Activated naive CD4-positive, alpha-beta T cell treated with anti-CD3 and anti-CD28 coated beads for 36 hours (primary cell): ENCODE results near the gene FOXN3. TPM values are rescaled to one million over a fixed set of nuclear protein-coding genes. Genes with fewer than 3 reads are reported as not detected.
A peak's percentile ranks its signal among the peaks of the same experiment; 100 is the strongest.

ENCODE experiments used
- CTCF ChIA-PET: fragments of 350-600 bp; sonication (Branson Sonifier 250); formaldehyde crosslinking; loops from one replicate; lab custom pipeline; 2021; ENCODE audit warnings: antibody characterized with exemption; lab: Charles Lee
- DNase-seq: peaks from one replicate; pipeline ENCODE4 v3.0.0-alpha.2; 2020
- H3K27ac Mint-ChIP-seq: one replicate; pipeline ENCODE4 v1.8.0; 2021; ENCODE audit warnings: mild to moderate bottlenecking, mixed read lengths
- H3K27me3 Mint-ChIP-seq: one replicate; pipeline ENCODE4 v1.8.0; 2021; ENCODE audit warnings: low read depth, mixed read lengths
- H3K36me3 Mint-ChIP-seq: one replicate; pipeline ENCODE4 v1.8.0; 2021; ENCODE audit warnings: low read depth, mixed read lengths
- H3K4me1 Mint-ChIP-seq: one replicate; pipeline ENCODE4 v1.8.0; 2021; ENCODE audit warnings: low read depth, mixed read lengths
- H3K4me3 Mint-ChIP-seq: one replicate; pipeline ENCODE4 v1.8.0; 2021; ENCODE audit warnings: mild to moderate bottlenecking, moderate library complexity, mixed read lengths
- H3K9me3 Mint-ChIP-seq: one replicate; pipeline ENCODE4 v1.8.0; 2021; ENCODE audit warnings: mixed read lengths
- intact Hi-C: fragments of 100-400 bp; cut with micrococcal nuclease; formaldehyde crosslinking; loops from one replicate; pipeline ENCODE4 v1.15.1; 2023
- total RNA-seq, 2 experiments: library from RNA; stranded (reverse); gene quantifications; one replicate each; pipeline ENCODE4 v1.2.3, GENCODE V29; 2021

FOXN3 gene
- total RNA-seq, 2 experiments from 2014 or later: 64.6 to 65.0 TPM

- CTCF ChIA-PET: interaction anchor here (0.7 kb wide), 1 partner anchor 152 kb away, joined by 3 read pairs; no protein-coding TSS in a partner anchor
- Mint-ChIP-seq H3K4me1 (peaks cover 82% of the 10 kb centered on the region), H3K27ac (peak overlapping the region; percentile 41), H3K4me3 (no peak overlapping the region), H3K9me3 (peaks cover 9% of the 10 kb centered on the region), H3K36me3 (peaks cover 26% of the 10 kb centered on the region), H3K27me3 (no peaks in the 10 kb centered on the region)
- DNase-seq: no peak
- intact Hi-C loops: loop anchor here (5.0 to 10.0 kb wide), 4 partner anchors 190 to 1608 kb away; partner anchors contain the start of gene EML5
Measured at GRCh38 chr14:89366864-89367778, 49.9 kb downstream of the FOXN3 start.

DNA sequence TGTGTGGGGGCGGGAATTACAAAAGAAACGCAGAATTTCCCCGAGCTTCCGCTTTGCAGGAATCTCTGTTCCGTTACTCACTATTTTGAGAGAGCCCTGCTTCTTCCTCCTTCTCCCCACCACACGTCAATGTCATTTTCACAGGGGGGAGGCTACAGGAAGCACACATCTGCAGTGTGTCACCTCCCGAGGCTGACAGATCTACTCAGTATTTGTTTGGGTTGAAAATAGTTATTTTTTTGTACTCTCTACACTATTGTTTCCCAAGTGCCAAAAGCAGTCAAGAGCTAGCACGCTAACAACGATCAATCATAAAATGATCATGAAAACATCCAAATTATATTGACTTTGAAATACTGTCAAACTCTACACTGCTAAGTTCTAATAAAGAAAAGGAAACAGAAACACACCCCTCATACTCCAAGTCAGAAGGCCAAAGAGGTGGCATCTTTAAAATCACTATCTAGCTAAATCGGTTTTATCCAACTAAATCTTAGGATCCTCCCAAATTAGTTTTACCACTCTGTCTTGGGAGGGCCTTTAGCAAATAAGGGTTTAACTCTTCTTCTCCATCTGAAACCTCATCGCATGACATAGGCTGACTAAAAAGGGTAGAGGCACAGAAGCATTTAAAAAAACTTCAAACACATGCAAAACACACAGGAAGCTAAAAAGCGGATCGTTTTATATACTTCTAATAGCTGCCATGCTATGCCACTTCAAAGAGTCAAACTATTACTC, 51.8 kb downstream of the FOXN3 start:
- H3K27ac Mint-ChIP-seq: peak overlapping the region; percentile 97
- H3K9me3 Mint-ChIP-seq: peaks cover 9% of the 10 kb centered on the region
- peak; percentile 80 for DNase-seq
- H3K4me3 Mint-ChIP-seq: peak overlapping the region; percentile 73
- CTCF ChIA-PET: interaction anchor here (0.5 to 0.8 kb wide), 5 partner anchors 11 to 323 kb away, joined by 3 read pairs; no protein-coding TSS in a partner anchor
- intact Hi-C loops: loop anchor here (1.0 to 10.0 kb wide), 14 partner anchors 13 to 1610 kb away; partner anchors contain the start of gene EML5
- peaks cover 66% of the 10 kb centered on the region for H3K4me1 Mint-ChIP-seq
- H3K27me3 Mint-ChIP-seq: no peaks in the 10 kb centered on the region
- H3K36me3 Mint-ChIP-seq: peaks cover 16% of the 10 kb centered on the region

DNA sequence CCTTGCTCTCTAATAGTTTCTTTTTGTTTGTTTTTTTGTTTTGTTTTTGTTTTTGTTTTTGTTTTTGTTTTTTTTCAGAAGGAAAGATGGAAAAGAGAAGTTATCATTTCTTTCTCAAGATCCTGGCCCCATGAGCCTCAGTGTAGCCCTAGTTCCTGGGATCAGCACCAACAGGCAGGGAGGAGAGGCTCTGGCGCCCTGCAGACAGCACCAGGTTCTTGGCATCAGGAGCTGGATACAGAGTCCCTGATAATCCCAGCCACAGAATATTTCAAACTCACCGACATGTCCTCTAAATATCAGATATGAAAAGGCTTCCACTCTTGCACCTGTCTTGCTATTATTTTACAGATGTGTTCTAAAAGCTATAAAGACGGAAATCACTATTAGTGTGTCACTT, 52.7 kb downstream of the FOXN3 start:
- DNase-seq: no peak
- peak overlapping the region; percentile 97 for H3K27ac Mint-ChIP-seq
- peaks cover 5% of the 10 kb centered on the region for H3K9me3 Mint-ChIP-seq
- CTCF ChIA-PET: interaction anchor here (0.5 to 1.0 kb wide), 4 partner anchors 10 to 353 kb away, joined by 3 read pairs; no protein-coding TSS in a partner anchor
- H3K4me3 Mint-ChIP-seq: peak overlapping the region; percentile 73
- peaks cover 63% of the 10 kb centered on the region for H3K4me1 Mint-ChIP-seq
- H3K36me3 Mint-ChIP-seq: peaks cover 10% of the 10 kb centered on the region
- intact Hi-C loops: loop anchor here (2.0 to 10.0 kb wide), 3 partner anchors 42 to 1610 kb away; partner anchors contain the start of gene EML5
- no peaks in the 10 kb centered on the region for H3K27me3 Mint-ChIP-seq

DNA sequence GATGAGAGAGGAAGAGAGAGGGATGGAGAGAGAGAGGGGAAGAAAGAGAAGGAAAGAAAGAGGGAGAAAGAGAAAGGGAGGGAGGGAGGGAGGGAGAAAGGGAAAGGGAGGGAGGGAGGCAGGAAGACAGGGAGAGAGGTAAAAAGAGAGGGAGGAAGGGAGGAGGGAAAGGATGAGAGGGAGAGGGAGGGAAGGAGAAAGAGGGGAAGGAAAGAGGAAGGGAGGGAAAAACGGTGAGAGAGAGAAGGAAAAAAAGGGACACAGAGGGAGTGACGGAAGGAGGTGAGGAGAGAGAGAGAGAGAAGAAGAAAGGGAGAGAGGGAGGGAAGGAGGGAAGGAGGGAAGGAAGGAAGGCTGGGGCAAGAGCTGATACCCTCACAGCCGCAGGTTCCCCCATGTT, 56.8 kb downstream of the FOXN3 start:
- Mint-ChIP-seq H3K36me3 (peaks cover 7% of the 10 kb centered on the region), H3K27ac (no peak overlapping the region), H3K4me3 (no peak overlapping the region), H3K9me3 (no peaks in the 10 kb centered on the region), H3K27me3 (no peaks in the 10 kb centered on the region), H3K4me1 (peaks cover 43% of the 10 kb centered on the region)
- intact Hi-C loops: loop anchor here (10.0 kb wide), 2 partner anchors 565 to 1615 kb away; partner anchors contain the start of gene EML5
- CTCF ChIA-PET: no interaction called here
- no peak for DNase-seq

GRCh38 chr14:89359477-89360222, 57.4 kb downstream of the FOXN3 start:
- no peak overlapping the region for H3K4me3 Mint-ChIP-seq
- H3K36me3 Mint-ChIP-seq: peaks cover 7% of the 10 kb centered on the region
- intact Hi-C loops: loop anchor here (10.0 kb wide), 2 partner anchors 565 to 1615 kb away; partner anchors contain the start of gene EML5
- peaks cover 37% of the 10 kb centered on the region for H3K4me1 Mint-ChIP-seq
- peak overlapping the region; percentile 2 for H3K27ac Mint-ChIP-seq
- no peaks in the 10 kb centered on the region for H3K27me3 Mint-ChIP-seq
- no peaks in the 10 kb centered on the region for H3K9me3 Mint-ChIP-seq
- CTCF ChIA-PET: interaction anchor here (1.0 kb wide), 1 partner anchor 409 kb away, joined by 3 read pairs; no protein-coding TSS in a partner anchor
- DNase-seq: no peak

DNA sequence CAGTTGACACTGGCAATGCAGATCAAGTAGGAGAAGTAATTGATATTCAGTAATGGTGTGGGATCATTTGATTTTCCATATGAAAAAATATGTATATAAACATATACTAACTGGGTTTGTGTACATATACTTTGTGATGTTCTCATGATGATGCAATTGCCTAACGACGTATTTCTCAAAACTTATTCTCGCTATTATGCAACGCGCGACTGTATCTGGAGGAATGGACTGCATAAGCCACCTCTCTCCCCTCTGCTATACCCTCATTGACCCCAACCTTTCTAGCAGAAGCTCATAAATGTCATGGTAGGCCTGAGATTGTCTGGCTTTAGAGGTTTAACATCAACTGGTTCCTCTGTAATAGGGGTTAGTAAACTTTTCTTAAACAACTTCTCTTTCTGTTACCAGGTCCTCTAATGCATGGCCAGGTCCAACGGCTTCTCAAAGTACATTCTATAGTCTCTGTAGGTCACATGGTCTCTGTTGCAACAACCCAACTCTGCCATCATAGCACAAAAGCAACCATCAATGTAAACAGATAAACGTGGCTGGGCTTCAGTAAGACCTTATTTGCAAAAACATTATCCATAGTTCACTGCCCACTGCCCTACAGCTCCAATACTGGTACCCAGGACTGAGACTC, 59.3 kb downstream of the FOXN3 start:
- H3K4me3 Mint-ChIP-seq: no peak overlapping the region
- H3K4me1 Mint-ChIP-seq: peaks cover 31% of the 10 kb centered on the region
- H3K9me3 Mint-ChIP-seq: no peaks in the 10 kb centered on the region
- intact Hi-C loops: no loop called here
- H3K27ac Mint-ChIP-seq: no peak overlapping the region
- no peaks in the 10 kb centered on the region for H3K27me3 Mint-ChIP-seq
- CTCF ChIA-PET: no interaction called here
- H3K36me3 Mint-ChIP-seq: peaks cover 4% of the 10 kb centered on the region
- DNase-seq: no peak

- no peak overlapping the region for H3K4me3 Mint-ChIP-seq
- peaks cover 3% of the 10 kb centered on the region for H3K36me3 Mint-ChIP-seq
- no peaks in the 10 kb centered on the region for H3K9me3 Mint-ChIP-seq
- intact Hi-C loops: no loop called here
- CTCF ChIA-PET: no interaction called here
- no peak for DNase-seq
- no peaks in the 10 kb centered on the region for H3K27me3 Mint-ChIP-seq
- peaks cover 39% of the 10 kb centered on the region for H3K4me1 Mint-ChIP-seq
- H3K27ac Mint-ChIP-seq: peak overlapping the region; percentile 1
Measured at GRCh38 chr14:89356927-89357326, 60.1 kb downstream of the FOXN3 start.

- CTCF ChIA-PET: no interaction called here
- Mint-ChIP-seq H3K4me3 (no peak overlapping the region), H3K27ac (peak overlapping the region; percentile 1), H3K36me3 (peaks cover 3% of the 10 kb centered on the region), H3K4me1 (peaks cover 43% of the 10 kb centered on the region), H3K27me3 (no peaks in the 10 kb centered on the region), H3K9me3 (no peaks in the 10 kb centered on the region)
- DNase-seq: no peak
- intact Hi-C loops: no loop called here
Measured at GRCh38 chr14:89356496-89356895, 60.5 kb downstream of the FOXN3 start.

- peaks cover 20% of the 10 kb centered on the region for H3K36me3 Mint-ChIP-seq
- no peak overlapping the region for H3K4me3 Mint-ChIP-seq
- peak overlapping the region; percentile 37 for H3K27ac Mint-ChIP-seq
- intact Hi-C loops: loop anchor here (5.0 kb wide), 1 partner anchor 51 kb away; no protein-coding TSS in a partner anchor
- H3K9me3 Mint-ChIP-seq: no peaks in the 10 kb centered on the region
- no peaks in the 10 kb centered on the region for H3K27me3 Mint-ChIP-seq
- peaks cover 55% of the 10 kb centered on the region for H3K4me1 Mint-ChIP-seq
- DNase-seq: no peak
- CTCF ChIA-PET: interaction anchor here (0.7 to 0.8 kb wide), 3 partner anchors 9 to 392 kb away, joined by 3 read pairs; no protein-coding TSS in a partner anchor
Measured at GRCh38 chr14:89353766-89354113, 63.3 kb downstream of the FOXN3 start.

DNA sequence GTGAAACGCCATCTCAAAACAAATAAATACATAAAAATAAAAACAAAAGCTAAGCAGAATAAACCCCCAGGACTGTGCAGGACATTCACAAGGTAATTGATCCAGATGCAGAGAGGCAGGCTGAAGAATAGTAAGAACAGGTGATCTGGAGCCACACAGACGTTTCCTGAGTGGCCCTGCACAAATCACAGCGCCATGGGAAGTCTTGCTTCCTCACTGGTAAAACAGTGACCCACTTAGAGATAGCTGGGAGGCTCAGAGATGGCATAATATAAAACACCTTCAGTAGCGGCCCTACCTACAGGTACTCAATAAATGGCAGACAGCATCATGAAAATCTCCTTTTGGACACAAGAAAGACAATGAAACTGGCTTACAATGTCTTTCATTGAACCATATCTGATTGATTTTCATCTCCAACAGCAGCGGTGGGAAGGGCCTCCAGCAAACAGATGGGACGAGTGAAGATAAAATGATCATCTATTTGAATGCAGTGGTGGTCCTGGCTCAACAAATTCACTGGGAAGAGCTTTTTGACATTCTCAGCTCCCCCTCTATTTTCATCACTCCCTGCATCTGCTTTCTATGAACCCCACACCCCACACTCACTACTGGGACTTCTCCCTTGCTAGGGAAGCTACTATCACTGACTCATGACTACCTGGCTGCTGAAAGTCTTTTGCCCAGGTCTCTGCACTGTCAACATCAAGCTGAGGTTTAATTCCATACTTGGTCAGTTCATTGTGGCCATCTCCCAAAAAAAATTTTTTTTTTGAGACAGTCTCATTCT, 63.9 kb downstream of the FOXN3 start:
- H3K4me1 Mint-ChIP-seq: peaks cover 57% of the 10 kb centered on the region
- CTCF ChIA-PET: interaction anchor here (0.7 to 0.8 kb wide), 3 partner anchors 10 to 393 kb away, joined by 3 read pairs; no protein-coding TSS in a partner anchor
- intact Hi-C loops: loop anchor here (5.0 kb wide), 1 partner anchor 51 kb away; no protein-coding TSS in a partner anchor

More for the DNA sequence above, 63.9 kb downstream of the FOXN3 start:
- Mint-ChIP-seq H3K36me3 (peaks cover 23% of the 10 kb centered on the region), H3K27me3 (no peaks in the 10 kb centered on the region), H3K4me3 (no peak overlapping the region), H3K27ac (peak overlapping the region; percentile 37), H3K9me3 (no peaks in the 10 kb centered on the region)
- no peak for DNase-seq
